Astrocyte (in vitro differentiated cells and primary cell): ENCODE measurements around the gene NUSAP1.

Experiments used
- EZH2 ChIP-seq: IDR thresholded peaks from 2 replicates; pipeline ENCODE4 v1.6.1; 2012; ENCODE audit warnings: mild to moderate bottlenecking, low read length, inconsistent platforms; ENCODE audit not compliant: insufficient read depth
- TF ChIP-seq, protein P1 (sequence below): IDR thresholded peaks from 2 replicates; pipeline ENCODE4 v1.5.1; 2011; ENCODE audit warnings: low read depth, mild to moderate bottlenecking, inconsistent platforms, low read length, moderate library complexity; ENCODE audit not compliant: insufficient read depth

DNA sequence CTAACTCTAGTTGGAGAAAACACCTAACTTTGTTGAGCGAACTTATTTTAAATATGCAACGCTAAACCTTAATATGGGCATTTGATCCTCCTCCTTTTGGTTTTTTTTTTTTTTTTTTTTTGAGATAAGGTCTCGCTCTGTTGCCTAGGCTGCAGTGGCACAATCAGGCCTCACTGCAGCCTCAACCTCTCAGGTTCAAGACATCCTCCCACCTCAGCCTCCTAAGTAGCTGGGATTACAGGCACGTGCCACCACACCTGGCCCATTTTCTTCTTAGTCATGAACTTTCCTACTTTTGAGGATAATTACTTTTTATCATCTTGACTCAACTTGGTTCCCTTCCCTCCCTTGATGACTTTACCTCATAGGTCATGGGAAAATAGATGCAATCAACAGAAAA lies 3.9 kb downstream of the NUSAP1 start:
- TF ChIP-seq, protein P1, sequence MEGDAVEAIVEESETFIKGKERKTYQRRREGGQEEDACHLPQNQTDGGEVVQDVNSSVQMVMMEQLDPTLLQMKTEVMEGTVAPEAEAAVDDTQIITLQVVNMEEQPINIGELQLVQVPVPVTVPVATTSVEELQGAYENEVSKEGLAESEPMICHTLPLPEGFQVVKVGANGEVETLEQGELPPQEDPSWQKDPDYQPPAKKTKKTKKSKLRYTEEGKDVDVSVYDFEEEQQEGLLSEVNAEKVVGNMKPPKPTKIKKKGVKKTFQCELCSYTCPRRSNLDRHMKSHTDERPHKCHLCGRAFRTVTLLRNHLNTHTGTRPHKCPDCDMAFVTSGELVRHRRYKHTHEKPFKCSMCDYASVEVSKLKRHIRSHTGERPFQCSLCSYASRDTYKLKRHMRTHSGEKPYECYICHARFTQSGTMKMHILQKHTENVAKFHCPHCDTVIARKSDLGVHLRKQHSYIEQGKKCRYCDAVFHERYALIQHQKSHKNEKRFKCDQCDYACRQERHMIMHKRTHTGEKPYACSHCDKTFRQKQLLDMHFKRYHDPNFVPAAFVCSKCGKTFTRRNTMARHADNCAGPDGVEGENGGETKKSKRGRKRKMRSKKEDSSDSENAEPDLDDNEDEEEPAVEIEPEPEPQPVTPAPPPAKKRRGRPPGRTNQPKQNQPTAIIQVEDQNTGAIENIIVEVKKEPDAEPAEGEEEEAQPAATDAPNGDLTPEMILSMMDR: no peak
- no peak for TF ChIP-seq EZH2
